ENCODE results near the gene SIN3A.
A peak's percentile ranks its signal among the peaks of the same experiment; 100 is the strongest.
"Not testable (repeated sequence)": the region's sequence is repeated elsewhere in the genome, so short reads cannot be mapped to it uniquely, and the experiment has no call there.

SIN3A gene

GRCh38 chr15:75451674-75452363, at the start of gene SIN3A:
Gene SIN3A (minus strand): TSS chr15:75451690. CDS start chr15:75430375, 21,315 bp downstream.
- H3K27ac ChIP-seq, result peak within 1 kb of the TSS; percentile 93 to 100
- DNase-seq (ENCODE audit: low spot score), result peak; percentile 100
- peak within 1 kb of the TSS; percentile 91 for H3K4me3 ChIP-seq
- no peak for TF ChIP-seq CTCF (IDR thresholded peaks at IDR 0.05)

- Histone ChIP-seq H3K4me3 (no peak overlapping the region), H3K27ac (no peak overlapping the region)
- no peak for TF ChIP-seq CTCF (IDR thresholded peaks at IDR 0.05)
- no peak for DNase-seq (ENCODE audit: low spot score)
These were observed 42.2 kb upstream of the SIN3A start for GRCh38 chr15:75493732-75494131.

- no peak for DNase-seq (ENCODE audit: low spot score)
- TF ChIP-seq CTCF (IDR thresholded peaks at IDR 0.05), result no peak
- Histone ChIP-seq H3K27ac (no peak overlapping the region), H3K4me3 (no peak overlapping the region)
These were observed 32.5 kb upstream of the SIN3A start for GRCh38 chr15:75483961-75484360.

GRCh38 chr15:75483556-75483955, 32.1 kb upstream of the SIN3A start:
- not testable (repeated sequence) for H3K27ac ChIP-seq; DNase-seq (ENCODE audit: low spot score); H3K4me3 ChIP-seq

- TF ChIP-seq CTCF (IDR thresholded peaks at IDR 0.05), result no peak
- no peak for DNase-seq (ENCODE audit: low spot score)
- Histone ChIP-seq H3K4me3 (no peak overlapping the region), H3K27ac (no peak overlapping the region)
These were observed 31.6 kb upstream of the SIN3A start for GRCh38 chr15:75483106-75483505.

GRCh38 chr15:75480463-75480862, 29.0 kb upstream of the SIN3A start:
- not testable (repeated sequence) for DNase-seq (ENCODE audit: low spot score); H3K27ac ChIP-seq; H3K4me3 ChIP-seq

- Histone ChIP-seq H3K27ac (no peak overlapping the region), H3K4me3 (no peak overlapping the region)
- TF ChIP-seq CTCF (IDR thresholded peaks at IDR 0.05), result no peak
- DNase-seq (ENCODE audit: low spot score), result no peak
These were observed 28.2 kb upstream of the SIN3A start for GRCh38 chr15:75479670-75480069.

GRCh38 chr15:75477094-75477493, 25.6 kb upstream of the SIN3A start:
- H3K27ac ChIP-seq; DNase-seq (ENCODE audit: low spot score); H3K4me3 ChIP-seq: not testable (repeated sequence)

Measured in coronary artery (tissue), 2 donors.